K562 (cell line): Measurements from ENCODE around the gene OR2V2. TPM values are rescaled to one million over a fixed set of nuclear protein-coding genes. Genes with fewer than 3 reads are reported as not detected.
A peak's percentile ranks its signal among the peaks of the same experiment; 100 is the strongest.

Experiments
- ARID2 ChIP-seq: fragments of 450-650 bp; IDR thresholded peaks from 2 replicates; pipeline ENCODE4 v1.6.1; 2017; ENCODE audit warnings: antibody characterized with exemption, mild to moderate bottlenecking
- CCNT2 ChIP-seq: IDR thresholded peaks from 2 replicates; pipeline ENCODE4 v1.6.1; 2011; ENCODE audit warnings: borderline replicate concordance, low read depth, mild to moderate bottlenecking, moderate library complexity, mixed read lengths, low read length; ENCODE audit not compliant: insufficient read length; ENCODE audit errors: extremely low read depth
- DACH1 ChIP-seq: fragments of 450-650 bp; IDR thresholded peaks from 2 replicates; pipeline ENCODE4 v1.6.1; 2018; ENCODE audit not compliant: partially characterized antibody
- ETS2 ChIP-seq: IDR thresholded peaks from 2 replicates; pipeline ENCODE4 v1.6.1; 2016; ENCODE audit warnings: borderline replicate concordance, missing genetic modification characterization, mild to moderate bottlenecking, moderate library complexity, missing compliant biosample characterization; ENCODE audit not compliant: poor library complexity, severe bottlenecking
- HNRNPL ChIP-seq: fragments of 200-400 bp; formaldehyde crosslinking; IDR thresholded peaks from 2 replicates; pipeline ENCODE4 v1.6.1; 2017; ENCODE audit warnings: low read depth, mild to moderate bottlenecking, low read length
- MYBL2 ChIP-seq, 2 experiments: fragments of 450-650 bp in 1 of 2; sonication (generic) in 1 of 2; formaldehyde crosslinking in 1 of 2; IDR thresholded peaks; 2 replicates each; pipeline versions ENCODE4 v1.6.1 to v1.8.1; 2017 to 2022; ENCODE audit warnings: borderline replicate concordance in 1 of 2, inconsistent platforms in 1 of 2, low read depth in 1 of 2, mild to moderate bottlenecking in 1 of 2, missing genetic modification reagents in 1 of 2, moderate library complexity in 1 of 2
- NR2F6 ChIP-seq: fragments of 450-650 bp; formaldehyde crosslinking; IDR thresholded peaks from 2 replicates; pipeline ENCODE4 v1.4.0; 2020; ENCODE audit warnings: mild to moderate bottlenecking
- ZNF121 ChIP-seq: sonication (generic); formaldehyde crosslinking; conservative IDR thresholded peaks from 2 replicates; pipeline ENCODE4 v1.8.0; 2022; ENCODE audit warnings: missing genetic modification reagents
- ZNF282 ChIP-seq: sonication (generic); formaldehyde crosslinking; IDR thresholded peaks from 2 replicates; pipeline ENCODE4 v1.8.1; 2023; ENCODE audit warnings: missing genetic modification reagents
- ZNF436 ChIP-seq: fragments of 250-450, 450-650 bp; sonication (Bioruptor Pico); formaldehyde crosslinking; IDR thresholded peaks from 2 replicates; pipeline ENCODE4 v1.7.0; 2020; ENCODE audit warnings: mild to moderate bottlenecking
- ZNF57 ChIP-seq: fragments of 450-650 bp; formaldehyde crosslinking; IDR thresholded peaks from 2 replicates; pipeline ENCODE4 v1.4.0; 2020; ENCODE audit warnings: mild to moderate bottlenecking, moderate library complexity
- polyA plus RNA-seq, 8 experiments: library from polyadenylated mRNA; depleted of rRNA in 4 of 8; stranded (reverse) in 5 of 8; unstranded in 3 of 8; fragments of >200 nt; fragmentation: Nextera tagmentation in 2 of 8; fragmentation: Illumina TruSeq in 1 of 8; extraction: Ambion mirVana in 2 of 8; extraction: Trizol in 1 of 8; gene quantifications; 2 replicates each; pipeline versions ENCODE4 v1.2.1 to v1.2.3, GENCODE V29; 2011 to 2014; ENCODE audit warnings: inconsistent platforms in 1 of 8, missing spikeins in 1 of 8
- total RNA-seq, 7 experiments: library from RNA; depleted of rRNA in 6 of 7; stranded (reverse); fragments of >200 nt in 6 of 7; fragmentation: Illumina TruSeq in 2 of 7; extraction: Trizol in 2 of 7; gene quantifications; 2 replicates each; pipeline versions ENCODE4 v1.2.1 to v1.2.3, GENCODE V29; 2011 to 2021; ENCODE audit warnings: low replicate concordance in 1 of 7
- TF ChIP-seq, protein P1 (sequence below): fragments of 450-650 bp; IDR thresholded peaks from 2 replicates; pipeline ENCODE4 v1.6.1; 2016; ENCODE audit warnings: mild to moderate bottlenecking, moderate library complexity
- TF ChIP-seq, protein P2 (sequence below), 3 experiments: IDR thresholded peaks in 2 of 3; conservative IDR thresholded peaks in 1 of 3; 2 replicates each; pipeline ENCODE4 v1.5.1; 2011 to 2012; ENCODE audit warnings: low read length in 3 of 3, mild to moderate bottlenecking in 3 of 3, control low read depth in 2 of 3, improper control_type of control experiment in 1 of 3, inconsistent platforms in 1 of 3, low read depth in 1 of 3, mixed read lengths in 1 of 3, moderate library complexity in 1 of 3; ENCODE audit not compliant: insufficient read depth in 2 of 3

The OR2V2 gene
- total and polyA plus RNA-seq, 9 of the 15 experiments (the other 6 are each of a cell fraction or from before 2014, with no cell fraction given) = 0.01 TPM; not detected in 8

DNA sequence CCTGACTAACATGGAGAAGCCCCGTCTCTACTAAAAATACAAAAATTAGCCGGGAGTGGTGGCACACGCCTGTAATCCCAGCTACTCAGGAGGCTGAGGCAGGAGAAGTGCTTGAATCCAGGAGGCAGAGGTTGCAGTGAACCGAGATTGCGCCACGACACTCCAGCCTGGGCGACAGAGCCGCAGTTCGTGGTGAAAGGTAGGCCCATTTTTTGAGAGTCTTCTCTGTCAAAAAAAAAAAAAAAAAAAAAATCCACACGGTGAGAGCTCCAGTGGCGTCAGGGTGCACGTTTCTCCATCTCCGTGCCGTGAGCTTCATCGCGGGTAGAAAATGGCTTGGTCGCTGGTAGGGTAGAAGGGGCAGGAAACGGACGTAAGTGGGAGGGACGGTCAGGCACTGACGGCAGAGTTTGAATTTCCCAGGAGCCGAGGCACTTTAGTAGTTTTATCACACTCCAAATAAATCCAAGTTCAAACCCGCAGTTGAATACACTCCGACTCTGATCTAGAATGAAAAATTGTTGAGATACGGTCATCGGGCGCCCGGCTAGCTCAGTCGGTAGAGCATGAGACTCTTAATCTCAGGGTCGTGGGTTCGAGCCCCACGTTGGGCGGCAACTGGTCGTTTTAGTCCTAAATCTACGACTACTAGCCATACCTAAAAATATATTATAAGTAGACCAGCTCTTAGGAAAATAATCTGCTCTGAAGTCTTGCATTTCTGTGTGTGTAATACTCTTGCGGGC lies 60.0 kb downstream of the OR2V2 start (continued):
- TF ChIP-seq ZNF282 (no peak), MYBL2 (IDR thresholded peaks at IDR 0.05; ENCODE audit: low read depth) (no peak), MYBL2 (CRISPR knock-in tag; IDR thresholded peaks at IDR 0.05; ENCODE audit: borderline replicate concordance) (no peak), NR2F6 (CRISPR knock-in tag) (0 out of 2 replicates have a peak, but pooled peaks have one; percentile 33), DACH1 (no peak), HNRNPL (no peak), ZNF57 (CRISPR knock-in tag) (no peak), CCNT2 (no peak), ARID2 (no peak), ZNF436 (CRISPR knock-in tag) (peak; percentile 43; the same call in 1 of the 2 replicates), ZNF121 (CRISPR knock-in tag) (no peak), ETS2 (tag) (no peak)
- TF ChIP-seq, protein P1, sequence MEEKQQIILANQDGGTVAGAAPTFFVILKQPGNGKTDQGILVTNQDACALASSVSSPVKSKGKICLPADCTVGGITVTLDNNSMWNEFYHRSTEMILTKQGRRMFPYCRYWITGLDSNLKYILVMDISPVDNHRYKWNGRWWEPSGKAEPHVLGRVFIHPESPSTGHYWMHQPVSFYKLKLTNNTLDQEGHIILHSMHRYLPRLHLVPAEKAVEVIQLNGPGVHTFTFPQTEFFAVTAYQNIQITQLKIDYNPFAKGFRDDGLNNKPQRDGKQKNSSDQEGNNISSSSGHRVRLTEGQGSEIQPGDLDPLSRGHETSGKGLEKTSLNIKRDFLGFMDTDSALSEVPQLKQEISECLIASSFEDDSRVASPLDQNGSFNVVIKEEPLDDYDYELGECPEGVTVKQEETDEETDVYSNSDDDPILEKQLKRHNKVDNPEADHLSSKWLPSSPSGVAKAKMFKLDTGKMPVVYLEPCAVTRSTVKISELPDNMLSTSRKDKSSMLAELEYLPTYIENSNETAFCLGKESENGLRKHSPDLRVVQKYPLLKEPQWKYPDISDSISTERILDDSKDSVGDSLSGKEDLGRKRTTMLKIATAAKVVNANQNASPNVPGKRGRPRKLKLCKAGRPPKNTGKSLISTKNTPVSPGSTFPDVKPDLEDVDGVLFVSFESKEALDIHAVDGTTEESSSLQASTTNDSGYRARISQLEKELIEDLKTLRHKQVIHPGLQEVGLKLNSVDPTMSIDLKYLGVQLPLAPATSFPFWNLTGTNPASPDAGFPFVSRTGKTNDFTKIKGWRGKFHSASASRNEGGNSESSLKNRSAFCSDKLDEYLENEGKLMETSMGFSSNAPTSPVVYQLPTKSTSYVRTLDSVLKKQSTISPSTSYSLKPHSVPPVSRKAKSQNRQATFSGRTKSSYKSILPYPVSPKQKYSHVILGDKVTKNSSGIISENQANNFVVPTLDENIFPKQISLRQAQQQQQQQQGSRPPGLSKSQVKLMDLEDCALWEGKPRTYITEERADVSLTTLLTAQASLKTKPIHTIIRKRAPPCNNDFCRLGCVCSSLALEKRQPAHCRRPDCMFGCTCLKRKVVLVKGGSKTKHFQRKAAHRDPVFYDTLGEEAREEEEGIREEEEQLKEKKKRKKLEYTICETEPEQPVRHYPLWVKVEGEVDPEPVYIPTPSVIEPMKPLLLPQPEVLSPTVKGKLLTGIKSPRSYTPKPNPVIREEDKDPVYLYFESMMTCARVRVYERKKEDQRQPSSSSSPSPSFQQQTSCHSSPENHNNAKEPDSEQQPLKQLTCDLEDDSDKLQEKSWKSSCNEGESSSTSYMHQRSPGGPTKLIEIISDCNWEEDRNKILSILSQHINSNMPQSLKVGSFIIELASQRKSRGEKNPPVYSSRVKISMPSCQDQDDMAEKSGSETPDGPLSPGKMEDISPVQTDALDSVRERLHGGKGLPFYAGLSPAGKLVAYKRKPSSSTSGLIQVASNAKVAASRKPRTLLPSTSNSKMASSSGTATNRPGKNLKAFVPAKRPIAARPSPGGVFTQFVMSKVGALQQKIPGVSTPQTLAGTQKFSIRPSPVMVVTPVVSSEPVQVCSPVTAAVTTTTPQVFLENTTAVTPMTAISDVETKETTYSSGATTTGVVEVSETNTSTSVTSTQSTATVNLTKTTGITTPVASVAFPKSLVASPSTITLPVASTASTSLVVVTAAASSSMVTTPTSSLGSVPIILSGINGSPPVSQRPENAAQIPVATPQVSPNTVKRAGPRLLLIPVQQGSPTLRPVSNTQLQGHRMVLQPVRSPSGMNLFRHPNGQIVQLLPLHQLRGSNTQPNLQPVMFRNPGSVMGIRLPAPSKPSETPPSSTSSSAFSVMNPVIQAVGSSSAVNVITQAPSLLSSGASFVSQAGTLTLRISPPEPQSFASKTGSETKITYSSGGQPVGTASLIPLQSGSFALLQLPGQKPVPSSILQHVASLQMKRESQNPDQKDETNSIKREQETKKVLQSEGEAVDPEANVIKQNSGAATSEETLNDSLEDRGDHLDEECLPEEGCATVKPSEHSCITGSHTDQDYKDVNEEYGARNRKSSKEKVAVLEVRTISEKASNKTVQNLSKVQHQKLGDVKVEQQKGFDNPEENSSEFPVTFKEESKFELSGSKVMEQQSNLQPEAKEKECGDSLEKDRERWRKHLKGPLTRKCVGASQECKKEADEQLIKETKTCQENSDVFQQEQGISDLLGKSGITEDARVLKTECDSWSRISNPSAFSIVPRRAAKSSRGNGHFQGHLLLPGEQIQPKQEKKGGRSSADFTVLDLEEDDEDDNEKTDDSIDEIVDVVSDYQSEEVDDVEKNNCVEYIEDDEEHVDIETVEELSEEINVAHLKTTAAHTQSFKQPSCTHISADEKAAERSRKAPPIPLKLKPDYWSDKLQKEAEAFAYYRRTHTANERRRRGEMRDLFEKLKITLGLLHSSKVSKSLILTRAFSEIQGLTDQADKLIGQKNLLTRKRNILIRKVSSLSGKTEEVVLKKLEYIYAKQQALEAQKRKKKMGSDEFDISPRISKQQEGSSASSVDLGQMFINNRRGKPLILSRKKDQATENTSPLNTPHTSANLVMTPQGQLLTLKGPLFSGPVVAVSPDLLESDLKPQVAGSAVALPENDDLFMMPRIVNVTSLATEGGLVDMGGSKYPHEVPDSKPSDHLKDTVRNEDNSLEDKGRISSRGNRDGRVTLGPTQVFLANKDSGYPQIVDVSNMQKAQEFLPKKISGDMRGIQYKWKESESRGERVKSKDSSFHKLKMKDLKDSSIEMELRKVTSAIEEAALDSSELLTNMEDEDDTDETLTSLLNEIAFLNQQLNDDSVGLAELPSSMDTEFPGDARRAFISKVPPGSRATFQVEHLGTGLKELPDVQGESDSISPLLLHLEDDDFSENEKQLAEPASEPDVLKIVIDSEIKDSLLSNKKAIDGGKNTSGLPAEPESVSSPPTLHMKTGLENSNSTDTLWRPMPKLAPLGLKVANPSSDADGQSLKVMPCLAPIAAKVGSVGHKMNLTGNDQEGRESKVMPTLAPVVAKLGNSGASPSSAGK = 0 out of 2 replicates have a peak, but pooled peaks have one; percentile 73
- TF ChIP-seq, protein P2, sequence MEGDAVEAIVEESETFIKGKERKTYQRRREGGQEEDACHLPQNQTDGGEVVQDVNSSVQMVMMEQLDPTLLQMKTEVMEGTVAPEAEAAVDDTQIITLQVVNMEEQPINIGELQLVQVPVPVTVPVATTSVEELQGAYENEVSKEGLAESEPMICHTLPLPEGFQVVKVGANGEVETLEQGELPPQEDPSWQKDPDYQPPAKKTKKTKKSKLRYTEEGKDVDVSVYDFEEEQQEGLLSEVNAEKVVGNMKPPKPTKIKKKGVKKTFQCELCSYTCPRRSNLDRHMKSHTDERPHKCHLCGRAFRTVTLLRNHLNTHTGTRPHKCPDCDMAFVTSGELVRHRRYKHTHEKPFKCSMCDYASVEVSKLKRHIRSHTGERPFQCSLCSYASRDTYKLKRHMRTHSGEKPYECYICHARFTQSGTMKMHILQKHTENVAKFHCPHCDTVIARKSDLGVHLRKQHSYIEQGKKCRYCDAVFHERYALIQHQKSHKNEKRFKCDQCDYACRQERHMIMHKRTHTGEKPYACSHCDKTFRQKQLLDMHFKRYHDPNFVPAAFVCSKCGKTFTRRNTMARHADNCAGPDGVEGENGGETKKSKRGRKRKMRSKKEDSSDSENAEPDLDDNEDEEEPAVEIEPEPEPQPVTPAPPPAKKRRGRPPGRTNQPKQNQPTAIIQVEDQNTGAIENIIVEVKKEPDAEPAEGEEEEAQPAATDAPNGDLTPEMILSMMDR (IDR thresholded peaks at IDR 0.05 in 2 of 3, conservative IDR thresholded peaks at IDR 0.05 in 1 of 3; ENCODE audit: insufficient read depth in 2 of 3, low read depth in 1 of 3, low read length in 3 of 3) = no peak
